ENCODE results near the gene DGCR2. TPM values are rescaled to one million over a fixed set of nuclear protein-coding genes. Genes with fewer than 3 reads are reported as not detected.

The DGCR2 gene
- total and polyA plus RNA-seq, 2 donors (not counting 1 experiment from before 2014, with no cell fraction given): 34.3 to 39.5 TPM

DNA sequence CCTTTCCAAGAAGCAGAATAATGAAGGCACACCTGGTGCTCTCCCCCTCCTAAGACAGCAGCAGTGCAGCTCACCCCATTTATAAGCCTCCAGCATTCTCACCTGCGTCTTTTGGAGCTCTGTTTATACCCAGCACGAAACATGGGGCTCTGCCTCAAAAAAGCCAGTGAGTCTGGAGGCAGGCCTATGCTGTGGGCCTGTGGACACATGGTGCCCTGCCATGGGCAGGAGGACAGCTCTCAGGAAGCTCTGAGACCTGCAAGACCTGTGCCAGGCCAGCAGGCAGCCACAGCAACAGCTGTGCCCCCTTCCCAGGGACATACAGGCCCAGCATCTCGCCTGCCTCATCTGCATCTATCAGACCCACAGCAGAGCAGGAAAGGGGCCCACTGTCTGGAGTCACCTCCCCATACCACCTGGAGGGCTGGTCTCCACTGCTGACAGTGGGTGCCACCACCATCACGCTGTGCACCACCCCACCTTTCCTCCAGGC, 64.2 kb downstream of the DGCR2 start:
- Histone ChIP-seq H4K20me1 (ENCODE audit: control insufficient read depth, extremely low read depth, insufficient read depth, low read length) (no peaks in the 10 kb centered on the region), H3K36me3 (ENCODE audit: control insufficient read depth, insufficient read depth, low read length) (peaks cover 15% of the 10 kb centered on the region)
- no peak for DNase-seq (ENCODE audit: low read depth in 2 of 2)

DNA sequence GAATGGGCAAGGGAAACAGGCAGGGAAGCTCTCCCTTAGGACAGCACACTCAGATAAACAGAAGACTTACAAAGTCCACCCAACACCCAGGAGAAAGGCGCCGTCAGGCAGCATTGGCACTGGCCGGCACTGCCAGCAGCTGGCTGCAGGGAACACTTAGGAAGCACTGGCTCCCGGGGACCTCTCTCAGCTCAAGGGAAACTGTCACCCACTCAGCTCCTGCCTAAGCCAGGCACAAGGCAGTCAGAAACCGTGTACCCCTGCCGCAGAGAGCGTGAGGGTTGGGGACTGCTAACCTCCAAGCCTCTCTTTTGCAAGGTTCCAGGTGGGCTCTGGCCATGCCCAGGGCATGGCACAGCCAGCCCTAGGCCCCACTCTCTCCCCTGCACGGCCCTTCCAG, 64.7 kb downstream of the DGCR2 start:
- DNase-seq (ENCODE audit: low read depth in 2 of 2): no peak
- no peak overlapping the region for H3K9ac ChIP-seq (ENCODE audit: insufficient read depth, low read length)
- no peak overlapping the region for H3K4me3 ChIP-seq (replicated peaks in 1 of 4; ENCODE audit: control extremely low read depth in 1 of 4, insufficient read depth in 1 of 4, low read depth in 3 of 4, low read length in 4 of 4)
- no peak overlapping the region for H2AFZ ChIP-seq (ENCODE audit: low read length)
- TF ChIP-seq EZH2 (IDR thresholded peaks at IDR 0.05; ENCODE audit: low read length, missing control alignments): no peak
- TF ChIP-seq, protein P1, sequence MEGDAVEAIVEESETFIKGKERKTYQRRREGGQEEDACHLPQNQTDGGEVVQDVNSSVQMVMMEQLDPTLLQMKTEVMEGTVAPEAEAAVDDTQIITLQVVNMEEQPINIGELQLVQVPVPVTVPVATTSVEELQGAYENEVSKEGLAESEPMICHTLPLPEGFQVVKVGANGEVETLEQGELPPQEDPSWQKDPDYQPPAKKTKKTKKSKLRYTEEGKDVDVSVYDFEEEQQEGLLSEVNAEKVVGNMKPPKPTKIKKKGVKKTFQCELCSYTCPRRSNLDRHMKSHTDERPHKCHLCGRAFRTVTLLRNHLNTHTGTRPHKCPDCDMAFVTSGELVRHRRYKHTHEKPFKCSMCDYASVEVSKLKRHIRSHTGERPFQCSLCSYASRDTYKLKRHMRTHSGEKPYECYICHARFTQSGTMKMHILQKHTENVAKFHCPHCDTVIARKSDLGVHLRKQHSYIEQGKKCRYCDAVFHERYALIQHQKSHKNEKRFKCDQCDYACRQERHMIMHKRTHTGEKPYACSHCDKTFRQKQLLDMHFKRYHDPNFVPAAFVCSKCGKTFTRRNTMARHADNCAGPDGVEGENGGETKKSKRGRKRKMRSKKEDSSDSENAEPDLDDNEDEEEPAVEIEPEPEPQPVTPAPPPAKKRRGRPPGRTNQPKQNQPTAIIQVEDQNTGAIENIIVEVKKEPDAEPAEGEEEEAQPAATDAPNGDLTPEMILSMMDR (conservative IDR thresholded peaks at IDR 0.05 in 1 of 2, IDR thresholded peaks at IDR 0.05 in 1 of 2; ENCODE audit: low read depth in 1 of 2, low read length in 2 of 2): no peak
- no peak overlapping the region for H3K27ac ChIP-seq (ENCODE audit: insufficient read depth, low read length)
- H3K27me3 ChIP-seq (ENCODE audit: control insufficient read depth, insufficient read depth, low read length): no peaks in the 10 kb centered on the region
- no peaks in the 10 kb centered on the region for H4K20me1 ChIP-seq (ENCODE audit: control insufficient read depth, extremely low read depth, insufficient read depth, low read length)
- no peaks in the 10 kb centered on the region for H3K4me1 ChIP-seq (ENCODE audit: control insufficient read depth, extremely low read depth, insufficient read depth, low read length)
- no peaks in the 10 kb centered on the region for H3K79me2 ChIP-seq (ENCODE audit: control insufficient read depth, insufficient read depth, low read length)
- no peak overlapping the region for H3K4me2 ChIP-seq (ENCODE audit: extremely low read depth, insufficient read depth, low read length)
- no peaks in the 10 kb centered on the region for H3K9me3 ChIP-seq (ENCODE audit: control insufficient read depth, insufficient read depth, low read depth, low read length)
- H3K36me3 ChIP-seq (ENCODE audit: control insufficient read depth, insufficient read depth, low read length): peaks cover 13% of the 10 kb centered on the region

More for the DNA sequence above, 64.2 kb downstream of the DGCR2 start:
- no peak for TF ChIP-seq EZH2 (IDR thresholded peaks at IDR 0.05; ENCODE audit: low read length, missing control alignments)
- TF ChIP-seq, protein P1 (conservative IDR thresholded peaks at IDR 0.05 in 1 of 2, IDR thresholded peaks at IDR 0.05 in 1 of 2; ENCODE audit: low read depth in 1 of 2, low read length in 2 of 2): no peak
- Histone ChIP-seq H3K27me3 (ENCODE audit: control insufficient read depth, insufficient read depth, low read length) (no peaks in the 10 kb centered on the region), H3K4me3 (replicated peaks in 1 of 4; ENCODE audit: control extremely low read depth in 1 of 4, insufficient read depth in 1 of 4, low read depth in 3 of 4, low read length in 4 of 4) (no peak overlapping the region), H3K27ac (ENCODE audit: insufficient read depth, low read length) (no peak overlapping the region), H2AFZ (ENCODE audit: low read length) (no peak overlapping the region), H3K79me2 (ENCODE audit: control insufficient read depth, insufficient read depth, low read length) (no peaks in the 10 kb centered on the region), H3K4me2 (ENCODE audit: extremely low read depth, insufficient read depth, low read length) (no peak overlapping the region), H3K9me3 (ENCODE audit: control insufficient read depth, insufficient read depth, low read depth, low read length) (no peaks in the 10 kb centered on the region), H3K4me1 (ENCODE audit: control insufficient read depth, extremely low read depth, insufficient read depth, low read length) (no peaks in the 10 kb centered on the region), H3K9ac (ENCODE audit: insufficient read depth, low read length) (no peak overlapping the region)

DNA sequence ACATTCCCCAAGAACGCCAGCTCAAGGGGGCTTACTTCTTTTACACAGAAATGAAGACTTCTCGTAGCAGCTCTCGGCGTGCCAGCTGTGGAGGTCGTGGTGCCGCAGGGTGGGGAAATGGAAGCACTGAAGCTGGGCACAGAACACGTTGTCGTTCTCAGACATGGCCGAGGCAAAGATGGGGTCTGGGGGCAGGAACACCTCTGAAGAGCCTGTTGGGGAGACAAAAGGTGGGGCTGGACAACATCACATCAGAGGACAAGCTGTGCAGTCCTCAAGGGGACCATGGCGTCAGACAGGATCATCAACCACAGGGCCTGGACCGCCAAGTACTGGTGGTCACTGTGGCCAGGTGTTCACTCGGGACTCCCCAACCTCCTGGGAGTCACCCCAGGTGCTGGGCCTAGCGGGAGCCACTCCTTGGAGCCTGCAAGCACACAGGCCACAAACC, 65.2 kb downstream of the DGCR2 start:
- no peak for DNase-seq (ENCODE audit: low read depth in 2 of 2)
- H2AFZ ChIP-seq (ENCODE audit: low read length): no peak overlapping the region
- H3K4me1 ChIP-seq (ENCODE audit: control insufficient read depth, extremely low read depth, insufficient read depth, low read length): no peaks in the 10 kb centered on the region
- H3K4me3 ChIP-seq (replicated peaks in 1 of 4; ENCODE audit: control extremely low read depth in 1 of 4, insufficient read depth in 1 of 4, low read depth in 3 of 4, low read length in 4 of 4): no peak overlapping the region
- peaks cover 11% of the 10 kb centered on the region for H3K36me3 ChIP-seq (ENCODE audit: control insufficient read depth, insufficient read depth, low read length)
- H3K9me3 ChIP-seq (ENCODE audit: control insufficient read depth, insufficient read depth, low read depth, low read length): no peaks in the 10 kb centered on the region
- no peak overlapping the region for H3K4me2 ChIP-seq (ENCODE audit: extremely low read depth, insufficient read depth, low read length)
- no peaks in the 10 kb centered on the region for H3K27me3 ChIP-seq (ENCODE audit: control insufficient read depth, insufficient read depth, low read length)
- no peak for TF ChIP-seq EZH2 (IDR thresholded peaks at IDR 0.05; ENCODE audit: low read length, missing control alignments)
- TF ChIP-seq, protein P1 (conservative IDR thresholded peaks at IDR 0.05 in 1 of 2, IDR thresholded peaks at IDR 0.05 in 1 of 2; ENCODE audit: low read depth in 1 of 2, low read length in 2 of 2): no peak
- H3K9ac ChIP-seq (ENCODE audit: insufficient read depth, low read length): no peak overlapping the region
- H3K79me2 ChIP-seq (ENCODE audit: control insufficient read depth, insufficient read depth, low read length): no peaks in the 10 kb centered on the region
- H3K27ac ChIP-seq (ENCODE audit: insufficient read depth, low read length): no peak overlapping the region
- H4K20me1 ChIP-seq (ENCODE audit: control insufficient read depth, extremely low read depth, insufficient read depth, low read length): no peaks in the 10 kb centered on the region
